GM23338 (cell line): ENCODE measurements around the gene WWC1. TPM values are rescaled to one million over a fixed set of nuclear protein-coding genes. Genes with fewer than 3 reads are reported as not detected.
A peak's percentile ranks its signal among the peaks of the same experiment; 100 is the strongest.

ENCODE experiments used
- ATAC-seq: fragments of 200-7000 bp; cut with Tn5 transposase; 3 replicates; pipeline ENCODE4 v1.9.1; 2020
- DNase-seq: peaks from one replicate; pipeline ENCODE4 v3.0.0-alpha.2; 2015; ENCODE audit warnings: low spot score
- H2AFZ ChIP-seq: fragments of 200-600 bp; sonication (generic); 2 replicates; pipeline ENCODE4 v1.8.0; 2016; ENCODE audit warnings: antibody characterized with exemption, mild to moderate bottlenecking, moderate library complexity
- H3F3A ChIP-seq: fragments of 200-600 bp; sonication (generic); replicated peaks from 2 replicates; pipeline ENCODE4 v1.8.0; 2017; ENCODE audit warnings: antibody characterized with exemption, mixed run types, low read depth
- H3K27ac ChIP-seq: fragments of 200-600 bp; sonication (generic); 2 replicates; pipeline ENCODE4 v1.6.1; 2016; ENCODE audit warnings: low read depth
- H3K27me3 ChIP-seq: fragments of 200-600 bp; sonication (generic); 2 replicates; pipeline ENCODE4 v1.8.0; 2016; ENCODE audit warnings: mild to moderate bottlenecking, mixed run types, moderate library complexity; ENCODE audit not compliant: insufficient read depth
- H3K36me3 ChIP-seq: fragments of 200-600 bp; sonication (generic); 2 replicates; pipeline ENCODE4 v1.8.0; 2016; ENCODE audit warnings: mild to moderate bottlenecking; ENCODE audit not compliant: insufficient read depth
- H3K4me1 ChIP-seq: fragments of 200-600 bp; sonication (generic); 2 replicates; pipeline ENCODE4 v1.8.0; 2016; ENCODE audit warnings: mild to moderate bottlenecking, moderate library complexity; ENCODE audit not compliant: insufficient read depth
- H3K4me2 ChIP-seq: fragments of 200-600 bp; sonication (generic); 2 replicates; pipeline ENCODE4 v1.7.1; 2017; ENCODE audit warnings: mixed run types
- H3K4me3 ChIP-seq: fragments of 200-600 bp; sonication (generic); 2 replicates; pipeline ENCODE4 v1.6.1; 2016; ENCODE audit warnings: mixed run types
- H3K79me2 ChIP-seq: fragments of 200-600 bp; sonication (generic); replicated peaks from 2 replicates; pipeline ENCODE4 v1.8.0; 2017; ENCODE audit warnings: mild to moderate bottlenecking; ENCODE audit not compliant: insufficient read depth
- H3K9me2 ChIP-seq: fragments of 200-600 bp; sonication (generic); 2 replicates; pipeline ENCODE4 v1.8.0; 2017; ENCODE audit not compliant: insufficient read depth
- H4K20me1 ChIP-seq: fragments of 200-600 bp; sonication (generic); replicated peaks from 2 replicates; pipeline ENCODE4 v1.8.0; 2017; ENCODE audit warnings: mild to moderate bottlenecking; ENCODE audit not compliant: insufficient read depth
- H3K27ac Mint-ChIP-seq: 2 replicates; pipeline ENCODE4 v1.8.0; 2020; ENCODE audit warnings: inconsistent platforms, mild to moderate bottlenecking, moderate library complexity, mixed read lengths
- H3K27me3 Mint-ChIP-seq: 3 replicates; pipeline ENCODE4 v1.8.0; 2022; ENCODE audit warnings: low read depth, mild to moderate bottlenecking, moderate library complexity, mixed read lengths, inconsistent platforms; ENCODE audit not compliant: insufficient read depth, poor library complexity
- H3K36me3 Mint-ChIP-seq: 3 replicates; pipeline ENCODE4 v1.8.0; 2021; ENCODE audit warnings: low read depth, mild to moderate bottlenecking, inconsistent platforms, moderate library complexity, mixed read lengths
- H3K4me1 Mint-ChIP-seq: 3 replicates; pipeline ENCODE4 v1.8.0; 2020; ENCODE audit warnings: mild to moderate bottlenecking, inconsistent platforms, mixed read lengths
- H3K4me3 Mint-ChIP-seq: 3 replicates; pipeline ENCODE4 v1.8.0; 2021; ENCODE audit warnings: moderate library complexity, mild to moderate bottlenecking, inconsistent platforms, mixed read lengths
- H3K9me3 Mint-ChIP-seq: 3 replicates; pipeline ENCODE4 v1.8.0; 2020; ENCODE audit warnings: moderate library complexity, mild to moderate bottlenecking, inconsistent platforms, mixed read lengths
- CREB1 ChIP-seq: fragments of 250-450 bp; sonication (Bioruptor Pico); IDR thresholded peaks from 2 replicates; pipeline ENCODE4 v1.5.0; 2020; ENCODE audit warnings: low read depth, mild to moderate bottlenecking, moderate library complexity
- EZH2 ChIP-seq: fragments of 200-600 bp; sonication (generic); IDR thresholded peaks from one replicate; pipeline ENCODE4 v1.8.0; 2017; ENCODE audit warnings: antibody characterized with exemption, mild to moderate bottlenecking, low read depth; ENCODE audit not compliant: unreplicated experiment
- EZH2phosphoT487 ChIP-seq: fragments of 200-600 bp; sonication (generic); IDR thresholded peaks from one replicate; pipeline ENCODE4 v1.8.1; 2018; ENCODE audit warnings: antibody characterized with exemption; ENCODE audit not compliant: unreplicated experiment
- JUNB ChIP-seq: IDR thresholded peaks from one replicate; pipeline ENCODE4 v1.6.1; 2016; ENCODE audit warnings: antibody characterized with exemption; ENCODE audit not compliant: unreplicated experiment
- NANOG ChIP-seq: IDR thresholded peaks from 2 replicates; pipeline ENCODE4 v1.6.1; 2016; ENCODE audit warnings: antibody characterized with exemption, borderline replicate concordance
- POLR2AphosphoS5 ChIP-seq: IDR thresholded peaks from 2 replicates; pipeline ENCODE4 v1.6.1; 2016; ENCODE audit warnings: antibody characterized with exemption, low read depth
- STAT1 ChIP-seq: IDR thresholded peaks from one replicate; pipeline ENCODE4 v1.6.1; 2016; ENCODE audit warnings: antibody characterized with exemption; ENCODE audit not compliant: unreplicated experiment
- ZNF114 ChIP-seq: fragments of 250-450 bp; sonication (Bioruptor Pico); IDR thresholded peaks from 2 replicates; pipeline ENCODE4 v1.5.0; 2020; ENCODE audit warnings: mild to moderate bottlenecking, moderate library complexity
- ZNF331 ChIP-seq: fragments of 250-450 bp; sonication (Bioruptor Pico); IDR thresholded peaks from 2 replicates; pipeline ENCODE4 v1.5.0; 2020; ENCODE audit warnings: low read depth, mild to moderate bottlenecking, moderate library complexity
- ZNF462 ChIP-seq: fragments of 250-450 bp; sonication (Bioruptor Pico); IDR thresholded peaks from 2 replicates; pipeline ENCODE4 v1.5.0; 2020; ENCODE audit warnings: mild to moderate bottlenecking, moderate library complexity
- polyA plus RNA-seq: library from polyadenylated mRNA; unstranded; fragments of >200 nt; fragmentation: Nextera tagmentation; extraction: Ambion mirVana; gene quantifications from 2 replicates; pipeline ENCODE4 v1.2.1, GENCODE V29; 2016
- total RNA-seq: library from RNA; depleted of rRNA; stranded (reverse); fragments of >200 nt; shearing (Covaris generic); gene quantifications from 2 replicates; pipeline ENCODE4 v1.2.3, GENCODE V29; 2014
- TF ChIP-seq, protein P1 (sequence below): IDR thresholded peaks from one replicate; pipeline ENCODE4 v1.6.1; 2018; ENCODE audit warnings: antibody characterized with exemption; ENCODE audit not compliant: unreplicated experiment

The WWC1 gene
- total and polyA plus RNA-seq, 2 experiments from 2014 or later = 25.4 to 27.8 TPM

GRCh38 chr5:168298949-168299348 lies 7.5 kb downstream of the WWC1 start (continued):
- TF ChIP-seq, protein P1, sequence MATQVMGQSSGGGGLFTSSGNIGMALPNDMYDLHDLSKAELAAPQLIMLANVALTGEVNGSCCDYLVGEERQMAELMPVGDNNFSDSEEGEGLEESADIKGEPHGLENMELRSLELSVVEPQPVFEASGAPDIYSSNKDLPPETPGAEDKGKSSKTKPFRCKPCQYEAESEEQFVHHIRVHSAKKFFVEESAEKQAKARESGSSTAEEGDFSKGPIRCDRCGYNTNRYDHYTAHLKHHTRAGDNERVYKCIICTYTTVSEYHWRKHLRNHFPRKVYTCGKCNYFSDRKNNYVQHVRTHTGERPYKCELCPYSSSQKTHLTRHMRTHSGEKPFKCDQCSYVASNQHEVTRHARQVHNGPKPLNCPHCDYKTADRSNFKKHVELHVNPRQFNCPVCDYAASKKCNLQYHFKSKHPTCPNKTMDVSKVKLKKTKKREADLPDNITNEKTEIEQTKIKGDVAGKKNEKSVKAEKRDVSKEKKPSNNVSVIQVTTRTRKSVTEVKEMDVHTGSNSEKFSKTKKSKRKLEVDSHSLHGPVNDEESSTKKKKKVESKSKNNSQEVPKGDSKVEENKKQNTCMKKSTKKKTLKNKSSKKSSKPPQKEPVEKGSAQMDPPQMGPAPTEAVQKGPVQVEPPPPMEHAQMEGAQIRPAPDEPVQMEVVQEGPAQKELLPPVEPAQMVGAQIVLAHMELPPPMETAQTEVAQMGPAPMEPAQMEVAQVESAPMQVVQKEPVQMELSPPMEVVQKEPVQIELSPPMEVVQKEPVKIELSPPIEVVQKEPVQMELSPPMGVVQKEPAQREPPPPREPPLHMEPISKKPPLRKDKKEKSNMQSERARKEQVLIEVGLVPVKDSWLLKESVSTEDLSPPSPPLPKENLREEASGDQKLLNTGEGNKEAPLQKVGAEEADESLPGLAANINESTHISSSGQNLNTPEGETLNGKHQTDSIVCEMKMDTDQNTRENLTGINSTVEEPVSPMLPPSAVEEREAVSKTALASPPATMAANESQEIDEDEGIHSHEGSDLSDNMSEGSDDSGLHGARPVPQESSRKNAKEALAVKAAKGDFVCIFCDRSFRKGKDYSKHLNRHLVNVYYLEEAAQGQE = no peak
- no peak for TF ChIP-seq NANOG

GRCh38 chr5:168299372-168299771 lies 7.9 kb downstream of the WWC1 start:
- H3K4me2 ChIP-seq = 0 out of 2 replicates have a peak overlapping the region, but pooled peaks have one; percentile 58
- Mint-ChIP-seq H3K27ac (no peak overlapping the region), H3K4me1 (peaks cover 75% of the 10 kb centered on the region), H3K27me3 (peaks cover 8% of the 10 kb centered on the region), H3K9me3 (no peaks in the 10 kb centered on the region), H3K4me3 (no peak overlapping the region; the same call in 2 of the 3 replicates), H3K36me3 (peaks cover 4% of the 10 kb centered on the region; the same call in 1 of the 3 replicates)
- H3K27me3 ChIP-seq = no peaks in the 10 kb centered on the region
- H3K4me3 ChIP-seq = no peak overlapping the region
- peaks cover 4% of the 10 kb centered on the region; the same call in 1 of the 2 replicates for H3K9me2 ChIP-seq
- H4K20me1 ChIP-seq = peaks cover 35% of the 10 kb centered on the region
- DNase-seq = no peak
- no peak for ATAC-seq
- H3K36me3 ChIP-seq = no peaks in the 10 kb centered on the region
- H3K79me2 ChIP-seq = peaks cover 83% of the 10 kb centered on the region
- no peak for TF ChIP-seq ZNF114 (CRISPR knock-in tag)
- no peak for TF ChIP-seq ZNF462
- no peak for TF ChIP-seq EZH2phosphoT487
- TF ChIP-seq POLR2AphosphoS5 = no peak
- no peak for TF ChIP-seq EZH2
- no peak for TF ChIP-seq ZNF331 (CRISPR knock-in tag)
- TF ChIP-seq JUNB = no peak
- TF ChIP-seq STAT1 = no peak
- TF ChIP-seq CREB1 (CRISPR knock-in tag) = no peak
- H3K27ac ChIP-seq = 0 out of 2 replicates have a peak overlapping the region, but pooled peaks have one; percentile 73
- peaks cover 8% of the 10 kb centered on the region; the same call in 1 of the 2 replicates for H3F3A ChIP-seq
- H3K4me1 ChIP-seq = peaks cover 59% of the 10 kb centered on the region
- H2AFZ ChIP-seq = no peak overlapping the region
